GM12864 (cell line): ENCODE data around the gene OR13C3.
"Not testable (repeated sequence)": the region's sequence is repeated elsewhere in the genome, so short reads cannot be mapped to it uniquely, and the experiment has no call there.

Source experiments
- DNase-seq: peaks from one replicate; pipeline ENCODE4 v3.0.0-alpha.2; 2011; ENCODE audit warnings: low read depth
- H3K4me3 ChIP-seq: 2 replicates; pipeline ENCODE4 v1.5.1; 2011; ENCODE audit warnings: mild to moderate bottlenecking, low read depth, low read length, control low read depth
- TF ChIP-seq, protein P1 (sequence below): IDR thresholded peaks from 2 replicates; pipeline ENCODE4 v1.5.1; 2011; ENCODE audit warnings: low read depth, mild to moderate bottlenecking, moderate library complexity, low read length, control low read depth, inconsistent platforms; ENCODE audit errors: missing control alignments

OR13C3 gene

DNA sequence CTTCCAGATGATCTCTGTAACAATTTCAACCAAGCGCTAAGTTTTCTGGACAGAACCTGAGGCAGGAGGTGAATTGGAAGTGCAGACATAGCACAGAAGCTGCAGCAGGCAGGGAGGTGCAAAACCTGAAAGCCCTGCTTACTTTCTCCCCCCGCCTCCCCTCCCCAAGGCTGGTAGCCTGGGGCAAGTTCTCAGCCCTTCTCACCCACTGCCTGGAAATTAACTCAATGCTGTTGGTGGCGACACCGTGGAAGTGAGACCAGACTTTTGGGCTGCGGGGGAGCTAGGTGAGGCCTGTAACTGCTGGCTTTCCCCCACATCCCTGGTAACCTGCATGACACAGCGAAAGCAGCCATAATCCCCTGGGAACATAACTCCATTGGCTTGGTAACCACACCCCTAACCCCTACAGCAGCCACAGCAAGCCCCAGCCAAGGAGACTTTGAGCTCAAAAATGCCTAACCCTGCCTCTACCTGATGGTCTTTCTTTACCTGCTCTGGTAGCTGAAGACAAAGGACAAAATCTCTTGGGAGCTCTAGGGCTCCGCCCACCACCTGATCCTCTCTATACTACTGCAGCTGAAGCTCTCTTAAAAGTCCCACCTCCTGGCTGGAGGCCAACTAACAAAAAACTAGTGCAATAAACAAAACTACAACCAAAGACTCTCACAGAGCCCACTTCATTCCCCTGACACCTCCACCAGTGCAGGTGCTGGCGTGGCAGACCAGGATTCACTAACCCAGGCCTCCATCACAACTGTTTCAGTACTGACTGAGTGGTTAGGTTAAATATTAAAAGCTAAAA is 20.4 kb upstream of the OR13C3 start:
- TF ChIP-seq, protein P1, sequence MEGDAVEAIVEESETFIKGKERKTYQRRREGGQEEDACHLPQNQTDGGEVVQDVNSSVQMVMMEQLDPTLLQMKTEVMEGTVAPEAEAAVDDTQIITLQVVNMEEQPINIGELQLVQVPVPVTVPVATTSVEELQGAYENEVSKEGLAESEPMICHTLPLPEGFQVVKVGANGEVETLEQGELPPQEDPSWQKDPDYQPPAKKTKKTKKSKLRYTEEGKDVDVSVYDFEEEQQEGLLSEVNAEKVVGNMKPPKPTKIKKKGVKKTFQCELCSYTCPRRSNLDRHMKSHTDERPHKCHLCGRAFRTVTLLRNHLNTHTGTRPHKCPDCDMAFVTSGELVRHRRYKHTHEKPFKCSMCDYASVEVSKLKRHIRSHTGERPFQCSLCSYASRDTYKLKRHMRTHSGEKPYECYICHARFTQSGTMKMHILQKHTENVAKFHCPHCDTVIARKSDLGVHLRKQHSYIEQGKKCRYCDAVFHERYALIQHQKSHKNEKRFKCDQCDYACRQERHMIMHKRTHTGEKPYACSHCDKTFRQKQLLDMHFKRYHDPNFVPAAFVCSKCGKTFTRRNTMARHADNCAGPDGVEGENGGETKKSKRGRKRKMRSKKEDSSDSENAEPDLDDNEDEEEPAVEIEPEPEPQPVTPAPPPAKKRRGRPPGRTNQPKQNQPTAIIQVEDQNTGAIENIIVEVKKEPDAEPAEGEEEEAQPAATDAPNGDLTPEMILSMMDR: no peak

GRCh38 chr9:104555521-104555920 is 18.9 kb upstream of the OR13C3 start:
- H3K4me3 ChIP-seq: no peak overlapping the region
- TF ChIP-seq, protein P1: no peak
- DNase-seq: no peak

More for the DNA sequence above, 20.4 kb upstream of the OR13C3 start:
- no peak overlapping the region for H3K4me3 ChIP-seq
- DNase-seq: no peak

DNA sequence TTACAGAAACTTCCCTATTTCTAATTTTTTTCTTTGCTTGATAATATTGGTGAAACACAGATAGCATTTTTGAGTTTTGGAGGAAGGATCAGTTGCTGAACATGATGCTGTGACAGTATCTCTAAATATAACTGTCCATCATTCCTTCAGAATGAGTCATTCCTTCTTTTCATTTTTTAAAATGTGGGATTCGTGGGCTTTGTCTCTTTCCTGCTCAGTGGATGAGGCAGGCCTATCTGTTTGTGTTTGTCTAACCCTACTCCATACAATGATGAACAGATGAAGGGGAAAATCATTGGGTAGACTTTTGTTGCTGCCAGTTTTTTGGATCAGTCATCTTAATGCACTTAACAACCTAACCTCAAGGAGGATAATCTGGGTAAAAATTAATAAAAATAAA is 16.6 kb upstream of the OR13C3 start:
- no peak for DNase-seq
- TF ChIP-seq, protein P1: no peak
- H3K4me3 ChIP-seq: no peak overlapping the region

- TF ChIP-seq, protein P1: no peak
- DNase-seq: no peak
- H3K4me3 ChIP-seq: no peak overlapping the region
Observed at GRCh38 chr9:104544644-104545043, 8.0 kb upstream of the OR13C3 start.

GRCh38 chr9:104539275-104539674 is 2.6 kb upstream of the OR13C3 start:
- TF ChIP-seq, protein P1: no peak
- no peak overlapping the region for H3K4me3 ChIP-seq
- DNase-seq: no peak

- no peak within 1 kb of the TSS for H3K4me3 ChIP-seq
- DNase-seq: no peak
- TF ChIP-seq, protein P1: no peak
Observed at GRCh38 chr9:104527109-104527508, 9.5 kb downstream of the OR13C3 start, which contains the start of gene OR13C4. TSS of gene OR13C4 (minus strand) at chr9:104527209. CDS start at chr9:104527209, 0 bp downstream.

DNA sequence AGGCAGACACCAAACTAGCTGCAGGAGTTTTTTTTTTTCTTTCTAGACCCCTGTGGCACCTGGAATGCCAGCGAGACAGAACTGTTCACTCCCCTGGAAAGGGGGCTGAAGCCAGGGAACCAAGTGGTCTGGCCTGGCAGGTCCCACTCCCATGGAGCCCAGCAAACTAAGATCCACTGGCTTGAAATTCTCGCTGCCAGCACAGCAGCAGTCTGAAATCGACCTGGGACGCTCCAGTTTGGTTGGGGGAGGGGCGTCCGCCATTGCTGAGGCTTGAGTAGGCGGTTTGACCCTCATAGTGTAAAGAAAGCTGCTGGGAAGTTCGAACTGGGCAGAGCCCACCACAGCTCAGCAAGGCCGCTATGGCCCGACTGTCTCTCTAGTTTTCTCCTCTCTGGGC is 16.4 kb downstream of the OR13C3 start:
- not testable (repeated sequence) for DNase-seq

More for the DNA sequence above, 16.4 kb downstream of the OR13C3 start:
- not testable (repeated sequence) for H3K4me3 ChIP-seq
